Right atrium auricular region (tissue), 2 donors: ENCODE results near the gene NCSTN. TPM values are rescaled to one million over a fixed set of nuclear protein-coding genes. Genes with fewer than 3 reads are reported as not detected.

ENCODE experiments used
- DNase-seq: peaks from one replicate; pipeline ENCODE4 v3.0.0-alpha.2; 2019; ENCODE audit warnings: low spot score
- H3K27ac ChIP-seq, 2 donors: fragments of 200-600 bp; sonication (generic); 1 replicate in 1 of 2; 2 replicates in 1 of 2; pipeline ENCODE4 v1.5.1; 2016 to 2019
- H3K27me3 ChIP-seq, 2 donors: fragments of 200-600 bp; sonication (generic); one replicate each; pipeline versions ENCODE4 v1.5.1 to v1.6.0; 2017 to 2019
- H3K36me3 ChIP-seq: fragments of 200-600 bp; sonication (generic); one replicate; pipeline ENCODE4 v1.5.1; 2016
- H3K4me1 ChIP-seq, 2 donors: fragments of 200-600 bp; sonication (generic); one replicate each; pipeline versions ENCODE4 v1.5.1 to v1.6.0; 2017 to 2019
- H3K4me3 ChIP-seq, 2 donors: fragments of 200-600 bp; sonication (generic); 1 replicate in 1 of 2; 2 replicates in 1 of 2; pipeline ENCODE4 v1.5.1; 2017 to 2019; ENCODE audit warnings: mild to moderate bottlenecking in 1 of 2, moderate library complexity in 1 of 2
- H3K9me3 ChIP-seq, 2 donors: fragments of 200-600 bp; sonication (generic); one replicate each; pipeline ENCODE4 v1.5.1; 2019
- total RNA-seq, 2 donors: library from RNA; depleted of rRNA; stranded (reverse); fragments of >200 nt; gene quantifications; one replicate each; pipeline ENCODE4 v1.1.0, GENCODE V29; 2016
- TF ChIP-seq, protein P1 (sequence below), 2 donors: fragments of 200-600 bp; sonication (generic); IDR thresholded peaks; one replicate each; pipeline ENCODE4 v1.5.1; 2019; ENCODE audit warnings: antibody characterized with exemption in 2 of 2

The NCSTN gene
- total RNA-seq, 2 donors from 2014 or later = 63.4 to 71.3 TPM

DNA sequence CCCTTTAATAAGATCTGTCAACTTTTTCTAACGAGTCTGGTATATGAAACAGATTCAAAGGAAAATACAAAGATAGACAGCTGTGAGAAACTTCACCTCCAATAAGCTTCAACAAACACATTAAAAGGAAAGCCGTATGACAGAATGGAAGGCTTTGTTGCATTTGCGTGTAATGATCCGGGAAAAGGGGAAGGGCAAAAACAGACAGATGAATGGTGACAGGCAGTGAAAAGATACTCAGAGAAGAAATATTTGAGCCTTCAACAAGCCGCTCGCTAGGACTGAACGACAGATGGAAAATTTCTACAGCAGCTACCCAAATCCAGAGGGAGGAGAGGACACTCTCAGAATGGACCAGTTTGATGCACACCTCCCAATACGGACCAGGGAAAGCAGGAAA lies 15.0 kb upstream of the NCSTN start:
- no peak overlapping the region for H3K27ac ChIP-seq
- no peaks in the 10 kb centered on the region for H3K9me3 ChIP-seq
- no peak overlapping the region for H3K4me3 ChIP-seq
- DNase-seq = no peak
- H3K27me3 ChIP-seq = no peaks in the 10 kb centered on the region
- TF ChIP-seq, protein P1, sequence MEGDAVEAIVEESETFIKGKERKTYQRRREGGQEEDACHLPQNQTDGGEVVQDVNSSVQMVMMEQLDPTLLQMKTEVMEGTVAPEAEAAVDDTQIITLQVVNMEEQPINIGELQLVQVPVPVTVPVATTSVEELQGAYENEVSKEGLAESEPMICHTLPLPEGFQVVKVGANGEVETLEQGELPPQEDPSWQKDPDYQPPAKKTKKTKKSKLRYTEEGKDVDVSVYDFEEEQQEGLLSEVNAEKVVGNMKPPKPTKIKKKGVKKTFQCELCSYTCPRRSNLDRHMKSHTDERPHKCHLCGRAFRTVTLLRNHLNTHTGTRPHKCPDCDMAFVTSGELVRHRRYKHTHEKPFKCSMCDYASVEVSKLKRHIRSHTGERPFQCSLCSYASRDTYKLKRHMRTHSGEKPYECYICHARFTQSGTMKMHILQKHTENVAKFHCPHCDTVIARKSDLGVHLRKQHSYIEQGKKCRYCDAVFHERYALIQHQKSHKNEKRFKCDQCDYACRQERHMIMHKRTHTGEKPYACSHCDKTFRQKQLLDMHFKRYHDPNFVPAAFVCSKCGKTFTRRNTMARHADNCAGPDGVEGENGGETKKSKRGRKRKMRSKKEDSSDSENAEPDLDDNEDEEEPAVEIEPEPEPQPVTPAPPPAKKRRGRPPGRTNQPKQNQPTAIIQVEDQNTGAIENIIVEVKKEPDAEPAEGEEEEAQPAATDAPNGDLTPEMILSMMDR (IDR thresholded peaks at IDR 0.05) = no peak
- H3K36me3 ChIP-seq = peaks cover 98% of the 10 kb centered on the region
- H3K4me1 ChIP-seq = no peaks in the 10 kb centered on the region

DNA sequence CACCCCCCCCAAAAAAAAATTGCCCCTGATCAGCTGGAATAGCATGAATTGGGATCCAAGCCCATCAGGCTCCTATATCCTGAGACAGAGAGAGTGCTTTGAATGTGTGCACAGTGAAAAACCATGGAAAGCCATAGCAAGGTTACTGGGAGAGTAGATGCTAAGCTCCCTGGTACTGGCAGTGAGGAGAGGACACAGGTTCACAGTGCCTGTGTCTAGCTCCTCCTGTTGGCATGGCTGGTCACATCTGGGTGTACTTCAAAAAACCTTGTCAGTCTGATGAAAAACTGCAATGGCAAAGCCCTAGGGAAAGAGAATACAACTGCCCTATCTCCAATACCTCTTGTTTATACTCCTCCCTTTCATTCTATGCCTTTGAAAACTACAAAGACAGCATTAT lies 13.1 kb upstream of the NCSTN start:
- peaks cover 97% of the 10 kb centered on the region for H3K36me3 ChIP-seq
- no peaks in the 10 kb centered on the region for H3K4me1 ChIP-seq
- H3K4me3 ChIP-seq = no peak overlapping the region
- H3K27me3 ChIP-seq = no peaks in the 10 kb centered on the region
- H3K27ac ChIP-seq = no peak overlapping the region
- DNase-seq = no peak
- no peaks in the 10 kb centered on the region for H3K9me3 ChIP-seq
- TF ChIP-seq, protein P1 (IDR thresholded peaks at IDR 0.05) = no peak

DNA sequence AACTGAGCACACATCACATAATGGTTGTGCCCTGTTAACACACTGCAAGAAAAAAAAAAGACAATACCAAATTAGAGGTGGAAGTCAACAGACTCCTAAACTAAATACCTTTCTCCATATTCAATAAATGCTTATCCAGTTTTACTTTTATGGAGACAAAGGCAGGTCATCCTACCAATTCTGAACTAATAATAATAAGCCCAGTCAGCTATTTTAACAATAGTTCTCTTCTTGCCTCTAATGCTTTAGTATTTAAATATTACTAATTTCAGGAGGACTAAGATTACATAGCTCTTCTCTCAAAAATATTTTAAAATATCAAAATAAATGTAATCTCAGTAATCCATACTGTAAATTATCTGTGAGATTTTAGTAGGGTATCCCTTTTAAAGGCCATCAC lies 10.7 kb upstream of the NCSTN start:
- Histone ChIP-seq H3K27ac (no peak overlapping the region), H3K27me3 (no peaks in the 10 kb centered on the region), H3K4me1 (no peaks in the 10 kb centered on the region), H3K9me3 (no peaks in the 10 kb centered on the region), H3K4me3 (no peak overlapping the region), H3K36me3 (peaks cover 96% of the 10 kb centered on the region)
- no peak for DNase-seq
- TF ChIP-seq, protein P1 (IDR thresholded peaks at IDR 0.05) = no peak

DNA sequence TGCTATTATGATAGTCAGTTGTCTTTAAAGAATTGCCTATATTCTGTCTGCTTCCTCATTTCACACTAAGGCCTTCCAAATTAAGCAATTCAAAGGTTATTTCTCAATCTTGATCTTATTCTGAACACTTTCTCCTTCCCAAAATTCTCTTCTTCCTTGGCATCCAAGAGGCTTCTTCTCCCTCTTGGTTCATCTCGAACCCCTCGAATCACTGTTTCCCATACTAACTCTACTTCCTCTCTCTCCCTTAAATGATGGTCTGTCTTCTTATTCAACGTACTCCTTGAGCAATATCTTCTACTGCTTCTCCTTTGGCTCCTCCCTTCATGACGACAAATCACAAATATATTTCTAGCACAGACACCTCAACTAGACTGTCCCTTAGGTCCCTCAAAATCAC lies 4.6 kb upstream of the NCSTN start:
- Histone ChIP-seq H3K4me1 (peaks cover 0 to 24% of the 10 kb centered on the region in 2 donors), H3K27ac (no peak overlapping the region), H3K36me3 (peaks cover 57% of the 10 kb centered on the region), H3K9me3 (no peaks in the 10 kb centered on the region), H3K27me3 (no peaks in the 10 kb centered on the region), H3K4me3 (no peak overlapping the region)
- TF ChIP-seq, protein P1 (IDR thresholded peaks at IDR 0.05) = no peak
- no peak for DNase-seq

DNA sequence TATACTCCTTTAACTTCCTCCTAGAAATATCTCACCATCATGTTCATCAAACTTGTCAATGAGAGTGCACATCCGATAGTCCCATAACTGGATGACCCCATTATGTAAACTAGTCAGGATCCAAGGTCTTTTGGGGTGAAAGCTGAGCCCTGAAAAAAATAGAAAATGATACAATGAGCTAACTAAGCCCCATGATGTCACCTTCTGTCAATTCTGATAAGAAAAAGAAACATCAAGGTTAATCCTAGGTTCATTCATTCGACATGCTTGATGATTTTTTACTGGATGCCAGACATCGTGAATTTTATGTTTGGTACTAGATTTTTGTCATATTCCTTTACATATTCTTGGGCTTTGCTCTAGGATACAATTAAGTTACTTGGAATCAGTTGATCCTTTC lies 3.0 kb upstream of the NCSTN start:
- Histone ChIP-seq H3K9me3 (no peaks in the 10 kb centered on the region), H3K4me3 (no peak overlapping the region), H3K36me3 (peaks cover 43% of the 10 kb centered on the region), H3K4me1 (peaks cover 0 to 34% of the 10 kb centered on the region in 2 donors), H3K27ac (peak overlapping the region in 1 of 2 donors; percentile 6), H3K27me3 (no peaks in the 10 kb centered on the region)
- no peak for DNase-seq
- TF ChIP-seq, protein P1 (IDR thresholded peaks at IDR 0.05) = no peak

DNA sequence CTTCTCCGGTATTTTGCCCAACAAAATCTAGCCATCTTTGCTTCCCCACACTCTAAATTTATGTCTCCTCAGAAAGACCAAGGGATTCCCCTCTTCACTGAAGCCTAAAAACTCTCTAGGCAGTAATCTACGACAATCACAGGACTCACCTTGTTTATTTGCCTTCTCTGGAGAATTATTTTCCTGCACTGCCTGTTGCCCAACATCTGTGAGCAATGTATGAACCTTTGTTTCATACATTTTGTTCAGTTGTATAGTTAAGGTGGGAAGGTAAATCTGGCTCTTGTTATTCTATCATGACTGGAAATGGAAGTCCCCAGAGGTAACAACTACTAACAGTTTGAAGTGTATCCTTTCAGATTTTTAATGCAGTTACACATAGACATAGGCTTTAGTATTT lies 2.3 kb upstream of the NCSTN start:
- DNase-seq = no peak
- H3K4me1 ChIP-seq = peaks cover 0 to 34% of the 10 kb centered on the region in 2 donors
- H3K36me3 ChIP-seq = peaks cover 37% of the 10 kb centered on the region
- H3K4me3 ChIP-seq = no peak overlapping the region
- H3K27me3 ChIP-seq = no peaks in the 10 kb centered on the region
- no peaks in the 10 kb centered on the region for H3K9me3 ChIP-seq
- TF ChIP-seq, protein P1 (IDR thresholded peaks at IDR 0.05) = no peak
- H3K27ac ChIP-seq = peak overlapping the region in 1 of 2 donors; percentile 6
